ENCODE results near the gene IL36B. TPM values are rescaled to one million over a fixed set of nuclear protein-coding genes. Genes with fewer than 3 reads are reported as not detected.
"Not testable (repeated sequence)": the region's sequence is repeated elsewhere in the genome, so short reads cannot be mapped to it uniquely, and the experiment has no call there.

IL36B gene
- not detected for polyA plus RNA-seq (ENCODE audit: insufficient read length)

- DNase-seq (ENCODE audit: low read depth) = no peak
These were observed at the start of gene IL36B for GRCh38 chr2:113052396-113052917. Gene IL36B (minus strand): TSS chr2:113052867.

GRCh38 chr2:113102133-113102532, 49.5 kb upstream of the IL36B start:
- no peak for DNase-seq (ENCODE audit: low read depth)

GRCh38 chr2:113098532-113098931, 45.9 kb upstream of the IL36B start:
- DNase-seq (ENCODE audit: low read depth) = no peak

- DNase-seq (ENCODE audit: low read depth) = no peak
These were observed 45.4 kb upstream of the IL36B start for GRCh38 chr2:113098041-113098440.

GRCh38 chr2:113096842-113097618, 44.4 kb upstream of the IL36B start:
- not testable (repeated sequence) for DNase-seq (ENCODE audit: low read depth)

GRCh38 chr2:113096306-113096705, 43.6 kb upstream of the IL36B start:
- DNase-seq (ENCODE audit: low read depth) = not testable (repeated sequence)

- DNase-seq (ENCODE audit: low read depth) = no peak
These were observed 40.9 kb upstream of the IL36B start for GRCh38 chr2:113093613-113093977.

GRCh38 chr2:113092864-113093612, 40.4 kb upstream of the IL36B start:
- no peak for DNase-seq (ENCODE audit: low read depth)

- DNase-seq (ENCODE audit: low read depth) = no peak
These were observed 38.7 kb upstream of the IL36B start for GRCh38 chr2:113091231-113091896.

GRCh38 chr2:113089916-113090315, 37.2 kb upstream of the IL36B start:
- DNase-seq (ENCODE audit: low read depth) = no peak

- DNase-seq (ENCODE audit: low read depth) = no peak
These were observed 35.7 kb upstream of the IL36B start for GRCh38 chr2:113088213-113088992.

- DNase-seq (ENCODE audit: low read depth) = no peak
These were observed 32.9 kb upstream of the IL36B start for GRCh38 chr2:113085542-113085941.

- no peak for DNase-seq (ENCODE audit: low read depth)
These were observed 31.8 kb upstream of the IL36B start for GRCh38 chr2:113084249-113085000.

- DNase-seq (ENCODE audit: low read depth) = no peak
These were observed 30.6 kb upstream of the IL36B start for GRCh38 chr2:113083296-113083695.

GRCh38 chr2:113081488-113082210, 29.0 kb upstream of the IL36B start:
- DNase-seq (ENCODE audit: low read depth) = no peak

- DNase-seq (ENCODE audit: low read depth) = no peak
These were observed 27.5 kb upstream of the IL36B start for GRCh38 chr2:113080134-113080533.

GRCh38 chr2:113079131-113079530, 26.5 kb upstream of the IL36B start:
- DNase-seq (ENCODE audit: low read depth) = no peak

- no peak for DNase-seq (ENCODE audit: low read depth)
These were observed 25.7 kb upstream of the IL36B start for GRCh38 chr2:113078350-113078839.

GRCh38 chr2:113077921-113078320, 25.3 kb upstream of the IL36B start:
- no peak for DNase-seq (ENCODE audit: low read depth)
